ENCODE data around the gene LDAF1. TPM values are rescaled to one million over a fixed set of nuclear protein-coding genes. Genes with fewer than 3 reads are reported as not detected.

The LDAF1 gene
- total and polyA plus RNA-seq, 2 of the 8 experiments (the other 6 are each of a cell fraction or from before 2014, with no cell fraction given), result 32.4 to 34.2 TPM

DNA sequence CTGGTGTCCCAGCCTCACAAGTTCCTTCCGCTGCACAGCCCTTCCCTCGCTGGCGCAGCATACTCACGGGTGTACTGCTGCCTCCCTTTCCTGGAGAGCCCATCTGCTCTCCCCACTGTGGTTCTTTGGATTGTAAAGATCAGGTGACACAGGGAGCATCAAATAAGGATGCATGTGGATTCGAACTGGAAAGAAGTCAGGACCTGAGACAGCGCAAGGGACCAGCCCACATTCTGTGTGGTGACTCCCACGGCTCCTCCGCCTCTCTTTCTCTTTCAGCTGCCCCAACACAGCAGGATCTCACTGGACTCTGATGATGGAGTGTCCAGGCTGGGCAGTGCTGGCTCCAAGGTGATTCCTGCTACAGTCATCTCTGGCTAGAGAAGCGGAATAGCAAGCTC is 8.1 kb downstream of the LDAF1 start:
- H2BK15ac ChIP-seq (ENCODE audit: low read length), result no peak overlapping the region
- H3K18ac ChIP-seq (ENCODE audit: extremely low read depth, low read length), result no peak overlapping the region
- H2BK12ac ChIP-seq (ENCODE audit: low read depth, low read length), result no peak overlapping the region
- no peak overlapping the region for H3K4me2 ChIP-seq (ENCODE audit: insufficient read depth in 1 of 2, low read depth in 2 of 2, low read length in 2 of 2)
- H3K79me1 ChIP-seq (ENCODE audit: low read depth, low read length), result peaks cover 6% of the 10 kb centered on the region; the same call in 1 of the 2 replicates
- H2AFZ ChIP-seq (ENCODE audit: low read length), result no peak overlapping the region
- H3K56ac ChIP-seq (replicated peaks; ENCODE audit: insufficient read length, low read depth, low read length), result no peak overlapping the region
- no peak overlapping the region for H3K4ac ChIP-seq (replicated peaks; ENCODE audit: insufficient read length, low read depth, low read length)
- no peak overlapping the region for H3K23ac ChIP-seq (ENCODE audit: insufficient read length)
- H3K27me3 ChIP-seq (replicated peaks in 1 of 4; ENCODE audit: control insufficient read depth in 3 of 4, extremely low read depth in 1 of 4, insufficient read depth in 3 of 4, low read length in 3 of 4), result no peaks in the 10 kb centered on the region
- no peak overlapping the region for H3K27ac ChIP-seq (ENCODE audit: low read depth, low read length)
- 93% methylated on average over 9 of the region's 9 CpGs; no CpG with 5 or more reads in 1 of the 2 experiments for WGBS, 2 experiments (ENCODE audit: extremely low coverage in 1 of 2, insufficient coverage in 1 of 2, insufficient read length in 1 of 2, insufficient replicate concordance in 2 of 2, low coverage in 1 of 2, low lambda C conversion rate in 2 of 2, missing lambda C conversion rate in 1 of 2)
- H4K20me1 ChIP-seq (replicated peaks in 1 of 2; ENCODE audit: control insufficient read depth in 1 of 2, insufficient read depth in 2 of 2, low read length in 2 of 2), result no peaks in the 10 kb centered on the region
- no peak overlapping the region for H3K4me3 ChIP-seq (ENCODE audit: extremely low read depth in 1 of 4, insufficient read depth in 2 of 4, low read depth in 3 of 4, low read length in 4 of 4)
- H4K91ac ChIP-seq (replicated peaks; ENCODE audit: insufficient read length, low read length), result no peak overlapping the region
- POLR2A ChIA-PET (ENCODE audit: partially characterized antibody), result interaction anchor here (1.5 kb wide), 1 partner anchor 10 kb away, joined by 5 read pairs; no protein-coding TSS in a partner anchor
- no peak overlapping the region for H2AK5ac ChIP-seq (ENCODE audit: low read depth, low read length)
- H3K79me2 ChIP-seq (ENCODE audit: control insufficient read depth in 1 of 2, insufficient read depth in 2 of 2, low read length in 2 of 2), result peaks cover 0 to 10% of the 10 kb centered on the region in 2 experiments; a peak in 1 of 4 replicates
- H3K9ac ChIP-seq (replicated peaks in 1 of 4; ENCODE audit: extremely low read depth in 1 of 4, low read depth in 3 of 4, low read length in 3 of 4), result no peak overlapping the region
- CTCF ChIA-PET (ENCODE audit: partially characterized antibody), result interaction anchor here (1.2 kb wide), 1 partner anchor 134 kb away, joined by 3 read pairs; no protein-coding TSS in a partner anchor
- H3K36me3 ChIP-seq (ENCODE audit: control insufficient read depth in 2 of 4, insufficient read depth in 4 of 4, low read length in 3 of 4), result peaks cover 12 to 74% (median 49%) of the 10 kb centered on the region in 4 experiments
- no peak overlapping the region; the same call in 1 of the 2 replicates for H2BK5ac ChIP-seq (ENCODE audit: low read depth, low read length)
- H4K5ac ChIP-seq (ENCODE audit: insufficient read length, low read depth, low read length), result no peak overlapping the region
- no peaks in the 10 kb centered on the region for H3K9me3 ChIP-seq (ENCODE audit: insufficient read depth in 2 of 2, low read depth in 1 of 2, low read length in 1 of 2)
- no peak overlapping the region for H3K14ac ChIP-seq (ENCODE audit: insufficient read length)
- FAIRE-seq (no peak), DNase-seq (ENCODE audit: low read depth in 1 of 2, low spot score in 2 of 2) (no peak)
- no peaks in the 10 kb centered on the region for H3K23me2 ChIP-seq (ENCODE audit: low read depth, low read length)
- no peak overlapping the region for H2BK20ac ChIP-seq (ENCODE audit: low read length)
- no peak overlapping the region for H2BK120ac ChIP-seq (replicated peaks; ENCODE audit: low read depth, low read length)
- no peak overlapping the region; the same call in 1 of the 2 replicates for H4K8ac ChIP-seq (ENCODE audit: extremely low read depth, insufficient read depth, low read length)
- H3K4me1 ChIP-seq (replicated peaks in 1 of 4; ENCODE audit: control insufficient read depth in 3 of 4, insufficient read depth in 4 of 4, low read length in 3 of 4), result no peaks in the 10 kb centered on the region
- no peak for TF ChIP-seq TAF1 (IDR thresholded peaks at IDR 0.05; ENCODE audit: low read depth, low read length)
- no peak for TF ChIP-seq YY1 (IDR thresholded peaks at IDR 0.05; ENCODE audit: low read depth, low read length)
- no peak for TF ChIP-seq MAX (IDR thresholded peaks at IDR 0.05)
- no peak for TF ChIP-seq TBP (IDR thresholded peaks at IDR 0.05; ENCODE audit: low read depth, low read length)
- TF ChIP-seq POLR2A (IDR thresholded peaks at IDR 0.05; ENCODE audit: control extremely low read depth in 1 of 2, low read depth in 2 of 2, low read length in 2 of 2), result no peak
- TF ChIP-seq FOSL1 (IDR thresholded peaks at IDR 0.05; ENCODE audit: insufficient read depth, low read depth, low read length), result no peak
- no peak for TF ChIP-seq ATF3 (IDR thresholded peaks at IDR 0.05; ENCODE audit: insufficient read depth, low read depth, low read length)
- no peak for TF ChIP-seq CTBP2 (IDR thresholded peaks at IDR 0.05; ENCODE audit: borderline replicate concordance, insufficient read depth, insufficient read length, low read length)
- TF ChIP-seq POLR2AphosphoS5 (IDR thresholded peaks at IDR 0.05; ENCODE audit: low read depth, low read length), result no peak
- TF ChIP-seq BRCA1 (IDR thresholded peaks at IDR 0.05; ENCODE audit: low read depth, low read length), result no peak

Data from H1 (cell line).